ENCODE data around the gene PLA2G2A.
"Not testable (repeated sequence)": the region's sequence is repeated elsewhere in the genome, so short reads cannot be mapped to it uniquely, and the experiment has no call there.

PLA2G2A gene

GRCh38 chr1:19942088-19942487 lies 37.3 kb downstream of the PLA2G2A start:
- no peak for TF ChIP-seq ZFX (IDR thresholded peaks at IDR 0.05)
- no peak for TF ChIP-seq CTCF (conservative IDR thresholded peaks at IDR 0.05)
- no peak overlapping the region for H3K27ac ChIP-seq

GRCh38 chr1:19941206-19941568 lies 38.2 kb downstream of the PLA2G2A start:
- no peak for TF ChIP-seq CTCF (conservative IDR thresholded peaks at IDR 0.05)
- no peak for TF ChIP-seq ZFX (IDR thresholded peaks at IDR 0.05)
- H3K27ac ChIP-seq = no peak overlapping the region

- H3K27ac ChIP-seq = no peak overlapping the region
- TF ChIP-seq ZFX (IDR thresholded peaks at IDR 0.05) (no peak), CTCF (conservative IDR thresholded peaks at IDR 0.05) (no peak)
Observed at GRCh38 chr1:19940486-19941205, 38.8 kb downstream of the PLA2G2A start.

- H3K27ac ChIP-seq = no peak overlapping the region
- TF ChIP-seq CTCF (conservative IDR thresholded peaks at IDR 0.05) (no peak), ZFX (IDR thresholded peaks at IDR 0.05) (no peak)
Observed at GRCh38 chr1:19938472-19938871, 40.9 kb downstream of the PLA2G2A start.

GRCh38 chr1:19936061-19936750 lies 43.2 kb downstream of the PLA2G2A start:
- H3K27ac ChIP-seq = no peak overlapping the region
- TF ChIP-seq ZFX (IDR thresholded peaks at IDR 0.05) (no peak), CTCF (conservative IDR thresholded peaks at IDR 0.05) (no peak)

GRCh38 chr1:19934336-19934735 lies 45.1 kb downstream of the PLA2G2A start:
- no peak overlapping the region for H3K27ac ChIP-seq
- TF ChIP-seq CTCF (conservative IDR thresholded peaks at IDR 0.05) = no peak
- no peak for TF ChIP-seq ZFX (IDR thresholded peaks at IDR 0.05)

- TF ChIP-seq ZFX (IDR thresholded peaks at IDR 0.05) = no peak
- no peak for TF ChIP-seq CTCF (conservative IDR thresholded peaks at IDR 0.05)
Observed at GRCh38 chr1:19932866-19933265, 46.6 kb downstream of the PLA2G2A start.

GRCh38 chr1:19927130-19927421 lies 52.3 kb downstream of the PLA2G2A start:
- H3K27ac ChIP-seq = not testable (repeated sequence)

More at GRCh38 chr1:19932866-19933265, 46.6 kb downstream of the PLA2G2A start:
- no peak overlapping the region for H3K27ac ChIP-seq

All from C4-2B (cell line).